HG03135 (cell line): ENCODE results near the gene IL16.
"Not testable (repeated sequence)": the region's sequence is repeated elsewhere in the genome, so short reads cannot be mapped to it uniquely, and the experiment has no call there.

ENCODE experiments used
- ATAC-seq: cut with Tn5 transposase; IDR thresholded peaks from one replicate; pipeline ENCODE4 v1.9.1; 2021; ENCODE audit warnings: mild to moderate bottlenecking, moderate library complexity; ENCODE audit not compliant: unreplicated experiment

Gene IL16

GRCh38 chr15:81199031-81199779, 2.5 kb downstream of the IL16 start:
- no peak for ATAC-seq

GRCh38 chr15:81206018-81206417, 9.3 kb downstream of the IL16 start:
- no peak for ATAC-seq

GRCh38 chr15:81207987-81208386, 11.3 kb downstream of the IL16 start:
- ATAC-seq, result not testable (repeated sequence)

- no peak for ATAC-seq
Measured at GRCh38 chr15:81209635-81210034, 13.0 kb downstream of the IL16 start.

GRCh38 chr15:81211376-81211775, 14.7 kb downstream of the IL16 start:
- ATAC-seq, result no peak

GRCh38 chr15:81213982-81214381, 17.3 kb downstream of the IL16 start:
- no peak for ATAC-seq

GRCh38 chr15:81215531-81215930, 18.9 kb downstream of the IL16 start:
- ATAC-seq, result no peak

GRCh38 chr15:81215983-81216382, 19.3 kb downstream of the IL16 start:
- ATAC-seq, result no peak

GRCh38 chr15:81216422-81216821, 19.7 kb downstream of the IL16 start:
- no peak for ATAC-seq

GRCh38 chr15:81221449-81221848, 24.8 kb downstream of the IL16 start:
- ATAC-seq, result no peak

GRCh38 chr15:81222007-81222406, 25.3 kb downstream of the IL16 start:
- no peak for ATAC-seq

- ATAC-seq, result no peak
Measured at GRCh38 chr15:81223346-81223971, 26.8 kb downstream of the IL16 start.

- no peak for ATAC-seq
Measured at GRCh38 chr15:81224232-81224631, 27.6 kb downstream of the IL16 start.

GRCh38 chr15:81225161-81225671, 28.5 kb downstream of the IL16 start:
- ATAC-seq, result no peak

GRCh38 chr15:81227716-81228115, 31.0 kb downstream of the IL16 start:
- ATAC-seq, result no peak

- no peak for ATAC-seq
Measured at GRCh38 chr15:81229586-81229985, 32.9 kb downstream of the IL16 start.

GRCh38 chr15:81235276-81236123, 38.8 kb downstream of the IL16 start:
- no peak for ATAC-seq

- ATAC-seq, result no peak
Measured at GRCh38 chr15:81239190-81239589, 42.5 kb downstream of the IL16 start.

- no peak for ATAC-seq
Measured at GRCh38 chr15:81242778-81243177, 46.1 kb downstream of the IL16 start.

GRCh38 chr15:81244306-81244705, 47.6 kb downstream of the IL16 start:
- ATAC-seq, result no peak

- no peak for ATAC-seq
Measured at GRCh38 chr15:81253846-81254245, 57.2 kb downstream of the IL16 start.
